Activated naive CD8-positive, alpha-beta T cell treated with anti-CD3 and anti-CD28 coated beads, Interleukin-2, amount 10 ng/mL, durations not matched to agents 7 days and 5 days (primary cell): ENCODE results near the gene ABHD2. TPM values are rescaled to one million over a fixed set of nuclear protein-coding genes. Genes with fewer than 3 reads are reported as not detected.

Experiments used
- ATAC-seq: fragments of 150-1000 bp; cut with Tn5 transposase; one replicate; pipeline ENCODE4 v1.10.0; 2021; ENCODE audit warnings: low read depth, moderate library complexity
- POLR2A ChIA-PET: fragments of 350-600 bp; sonication (Branson Sonifier 250); formaldehyde crosslinking; loops from one replicate; lab custom pipeline; 2021; ENCODE audit warnings: antibody characterized with exemption; lab: Charles Lee
- DNase-seq: peaks from one replicate; pipeline ENCODE4 v3.0.0; 2021
- H3K27ac Mint-ChIP-seq: one replicate; pipeline ENCODE4 v1.8.0; 2022; ENCODE audit warnings: mild to moderate bottlenecking, mixed read lengths
- H3K27me3 Mint-ChIP-seq: one replicate; pipeline ENCODE4 v1.8.0; 2022; ENCODE audit warnings: mild to moderate bottlenecking, moderate library complexity, mixed read lengths
- H3K36me3 Mint-ChIP-seq: one replicate; pipeline ENCODE4 v1.8.0; 2021; ENCODE audit warnings: mild to moderate bottlenecking, mixed read lengths
- H3K4me1 Mint-ChIP-seq: one replicate; pipeline ENCODE4 v1.8.0; 2021; ENCODE audit warnings: mixed read lengths
- H3K4me3 Mint-ChIP-seq: one replicate; pipeline ENCODE4 v1.8.0; 2022; ENCODE audit warnings: mild to moderate bottlenecking, moderate library complexity, mixed read lengths
- H3K9me3 Mint-ChIP-seq: one replicate; pipeline ENCODE4 v1.8.0; 2021; ENCODE audit warnings: mixed read lengths
- total RNA-seq, 2 experiments: library from RNA; stranded (reverse); gene quantifications; one replicate each; pipeline ENCODE4 v1.2.3, GENCODE V29; 2021

ABHD2 gene
- total RNA-seq, 2 experiments from 2014 or later: 54.1 to 62.8 TPM

- no peaks in the 10 kb centered on the region for H3K9me3 Mint-ChIP-seq
- DNase-seq (no peak), ATAC-seq (no peak)
- H3K27ac Mint-ChIP-seq: no peak overlapping the region
- peaks cover 17% of the 10 kb centered on the region for H3K36me3 Mint-ChIP-seq
- H3K4me3 Mint-ChIP-seq: no peak overlapping the region
- no peaks in the 10 kb centered on the region for H3K27me3 Mint-ChIP-seq
- peaks cover 11% of the 10 kb centered on the region for H3K4me1 Mint-ChIP-seq
- POLR2A ChIA-PET: no interaction called here
These were observed 59.9 kb downstream of the ABHD2 start for GRCh38 chr15:89148126-89148525.

GRCh38 chr15:89149501-89150101 lies 61.3 kb downstream of the ABHD2 start:
- ATAC-seq (no peak), DNase-seq (no peak)
- Mint-ChIP-seq H3K4me3 (no peak overlapping the region), H3K27me3 (no peaks in the 10 kb centered on the region), H3K36me3 (peaks cover 17% of the 10 kb centered on the region), H3K9me3 (no peaks in the 10 kb centered on the region), H3K27ac (no peak overlapping the region), H3K4me1 (peaks cover 4% of the 10 kb centered on the region)
- POLR2A ChIA-PET: no interaction called here

- POLR2A ChIA-PET: interaction anchor here (0.6 kb wide), 1 partner anchor 12 kb away, joined by 3 read pairs; no protein-coding TSS in a partner anchor
- Mint-ChIP-seq H3K27me3 (no peaks in the 10 kb centered on the region), H3K27ac (no peak overlapping the region), H3K4me1 (peaks cover 4% of the 10 kb centered on the region), H3K4me3 (no peak overlapping the region), H3K9me3 (no peaks in the 10 kb centered on the region), H3K36me3 (peaks cover 18% of the 10 kb centered on the region)
- ATAC-seq (no peak), DNase-seq (no peak)
These were observed 62.0 kb downstream of the ABHD2 start for GRCh38 chr15:89150287-89150686.

- ATAC-seq (no peak), DNase-seq (no peak)
- Mint-ChIP-seq H3K9me3 (no peaks in the 10 kb centered on the region), H3K27me3 (no peaks in the 10 kb centered on the region), H3K4me3 (no peak overlapping the region), H3K27ac (no peak overlapping the region), H3K4me1 (peaks cover 4% of the 10 kb centered on the region), H3K36me3 (peaks cover 18% of the 10 kb centered on the region)
- POLR2A ChIA-PET: no interaction called here
These were observed 62.8 kb downstream of the ABHD2 start for GRCh38 chr15:89150762-89151664.

- H3K4me1 Mint-ChIP-seq: peaks cover 4% of the 10 kb centered on the region
- H3K4me3 Mint-ChIP-seq: no peak overlapping the region
- H3K36me3 Mint-ChIP-seq: peaks cover 27% of the 10 kb centered on the region
- no peaks in the 10 kb centered on the region for H3K27me3 Mint-ChIP-seq
- no peaks in the 10 kb centered on the region for H3K9me3 Mint-ChIP-seq
- ATAC-seq (no peak), DNase-seq (no peak)
- H3K27ac Mint-ChIP-seq: no peak overlapping the region
- POLR2A ChIA-PET: no interaction called here
These were observed 66.9 kb downstream of the ABHD2 start for GRCh38 chr15:89155122-89155521.

- H3K4me3 Mint-ChIP-seq: no peak overlapping the region
- H3K27ac Mint-ChIP-seq: no peak overlapping the region
- ATAC-seq (no peak), DNase-seq (no peak)
- H3K36me3 Mint-ChIP-seq: peaks cover 27% of the 10 kb centered on the region
- peaks cover 3% of the 10 kb centered on the region for H3K4me1 Mint-ChIP-seq
- H3K9me3 Mint-ChIP-seq: no peaks in the 10 kb centered on the region
- POLR2A ChIA-PET: no interaction called here
- H3K27me3 Mint-ChIP-seq: no peaks in the 10 kb centered on the region
These were observed 67.4 kb downstream of the ABHD2 start for GRCh38 chr15:89155656-89156055.

- H3K4me3 Mint-ChIP-seq: no peak overlapping the region
- no peak for ATAC-seq
- H3K27me3 Mint-ChIP-seq: no peaks in the 10 kb centered on the region
- peaks cover 23% of the 10 kb centered on the region for H3K36me3 Mint-ChIP-seq
- H3K9me3 Mint-ChIP-seq: no peaks in the 10 kb centered on the region
- H3K4me1 Mint-ChIP-seq: peaks cover 3% of the 10 kb centered on the region
- POLR2A ChIA-PET: no interaction called here
- H3K27ac Mint-ChIP-seq: no peak overlapping the region
- DNase-seq: no peak
These were observed 68.8 kb downstream of the ABHD2 start for GRCh38 chr15:89157061-89157460.

- Mint-ChIP-seq H3K4me1 (peaks cover under 1% of the 10 kb centered on the region), H3K27me3 (no peaks in the 10 kb centered on the region), H3K9me3 (no peaks in the 10 kb centered on the region), H3K4me3 (no peak overlapping the region), H3K27ac (no peak overlapping the region), H3K36me3 (peaks cover 22% of the 10 kb centered on the region)
- DNase-seq (no peak), ATAC-seq (no peak)
- POLR2A ChIA-PET: no interaction called here
These were observed 69.8 kb downstream of the ABHD2 start for GRCh38 chr15:89157918-89158564.

GRCh38 chr15:89161666-89162065 lies 73.4 kb downstream of the ABHD2 start:
- DNase-seq (no peak), ATAC-seq (no peak)
- H3K27ac Mint-ChIP-seq: no peak overlapping the region
- POLR2A ChIA-PET: no interaction called here
- peaks cover 9% of the 10 kb centered on the region for H3K36me3 Mint-ChIP-seq
- no peaks in the 10 kb centered on the region for H3K9me3 Mint-ChIP-seq
- H3K4me1 Mint-ChIP-seq: no peaks in the 10 kb centered on the region
- no peaks in the 10 kb centered on the region for H3K27me3 Mint-ChIP-seq
- H3K4me3 Mint-ChIP-seq: no peak overlapping the region

- H3K9me3 Mint-ChIP-seq: no peaks in the 10 kb centered on the region
- H3K4me1 Mint-ChIP-seq: peaks cover 11% of the 10 kb centered on the region
- H3K27me3 Mint-ChIP-seq: no peaks in the 10 kb centered on the region
- POLR2A ChIA-PET: no interaction called here
- no peak overlapping the region for H3K27ac Mint-ChIP-seq
- peaks cover 4% of the 10 kb centered on the region for H3K36me3 Mint-ChIP-seq
- ATAC-seq (no peak), DNase-seq (no peak)
- H3K4me3 Mint-ChIP-seq: no peak overlapping the region
These were observed 75.2 kb downstream of the ABHD2 start for GRCh38 chr15:89163271-89164055.

GRCh38 chr15:89164712-89165211 lies 76.5 kb downstream of the ABHD2 start:
- POLR2A ChIA-PET: no interaction called here
- ATAC-seq: no peak
- Mint-ChIP-seq H3K36me3 (peaks cover 3% of the 10 kb centered on the region), H3K27me3 (no peaks in the 10 kb centered on the region), H3K27ac (no peak overlapping the region), H3K9me3 (no peaks in the 10 kb centered on the region), H3K4me1 (peaks cover 11% of the 10 kb centered on the region), H3K4me3 (no peak overlapping the region)
- no peak for DNase-seq

- Mint-ChIP-seq H3K36me3 (peaks cover 5% of the 10 kb centered on the region), H3K27ac (no peak overlapping the region), H3K9me3 (no peaks in the 10 kb centered on the region), H3K4me3 (no peak overlapping the region), H3K4me1 (peaks cover 11% of the 10 kb centered on the region), H3K27me3 (no peaks in the 10 kb centered on the region)
- POLR2A ChIA-PET: no interaction called here
- ATAC-seq: no peak
- no peak for DNase-seq
These were observed 77.4 kb downstream of the ABHD2 start for GRCh38 chr15:89165677-89166076.
